Ishikawa (cell line): Measurements from ENCODE around the gene SOCS3.

Experiments
- CEBPB ChIP-seq: IDR thresholded peaks from 2 replicates; pipeline ENCODE4 v1.6.1; 2012
- CREB1 ChIP-seq: IDR thresholded peaks from 2 replicates; pipeline ENCODE4 v1.6.1; 2012; ENCODE audit warnings: low read depth
- EGR1 ChIP-seq: IDR thresholded peaks from 2 replicates; pipeline ENCODE4 v1.6.1; 2012
- EP300 ChIP-seq: IDR thresholded peaks from 2 replicates; pipeline ENCODE4 v1.6.1; 2012; ENCODE audit warnings: borderline replicate concordance
- FOXM1 ChIP-seq: IDR thresholded peaks from 2 replicates; pipeline ENCODE4 v1.6.1; 2012; ENCODE audit warnings: low read depth, borderline replicate concordance
- NFIC ChIP-seq: IDR thresholded peaks from 2 replicates; pipeline ENCODE4 v1.6.1; 2012
- RAD21 ChIP-seq: IDR thresholded peaks from 2 replicates; pipeline ENCODE4 v1.6.1; 2012; ENCODE audit warnings: low read depth
- TAF1 ChIP-seq: IDR thresholded peaks from 2 replicates; pipeline ENCODE4 v1.6.1; 2012; ENCODE audit warnings: low read depth, mild to moderate bottlenecking
- TCF12 ChIP-seq: IDR thresholded peaks from 2 replicates; pipeline ENCODE4 v1.6.1; 2012; ENCODE audit warnings: low read depth
- TEAD4 ChIP-seq: IDR thresholded peaks from 2 replicates; pipeline ENCODE4 v1.6.1; 2012
- USF1 ChIP-seq: IDR thresholded peaks from 2 replicates; pipeline ENCODE4 v1.6.1; 2012
- YY1 ChIP-seq: IDR thresholded peaks from 2 replicates; pipeline ENCODE4 v1.6.1; 2012; ENCODE audit warnings: low read depth
- ZBTB7A ChIP-seq: IDR thresholded peaks from 2 replicates; pipeline ENCODE4 v1.6.1; 2012; ENCODE audit warnings: low read depth
- TF ChIP-seq, protein P1 (sequence below): IDR thresholded peaks from 2 replicates; pipeline ENCODE4 v1.6.1; 2012; ENCODE audit warnings: low read depth, mild to moderate bottlenecking
- TF ChIP-seq, protein P2 (sequence below): IDR thresholded peaks from 2 replicates; pipeline ENCODE4 v1.6.1; 2012

The SOCS3 gene

DNA sequence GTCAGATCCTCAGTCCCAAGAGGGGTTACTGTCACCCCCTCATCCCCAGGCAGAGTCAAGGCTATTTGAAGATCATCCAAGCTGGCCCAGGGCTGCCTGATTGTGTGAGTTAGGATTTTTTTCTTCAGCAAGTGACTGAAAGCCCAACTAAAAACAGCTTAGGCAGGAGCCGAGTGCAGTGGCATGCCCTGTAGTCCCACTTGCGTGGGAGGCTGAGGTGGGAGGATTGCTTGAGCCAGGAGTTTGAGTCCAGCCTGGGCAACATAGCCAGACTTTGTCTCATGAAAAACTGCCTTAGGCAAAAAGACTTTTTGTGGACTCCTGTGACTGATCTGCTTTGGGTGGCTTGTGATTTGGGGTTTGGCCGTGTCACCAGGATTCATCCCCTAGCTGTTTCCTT lies 38.5 kb upstream of the SOCS3 start:
- TF ChIP-seq EP300: no peak

DNA sequence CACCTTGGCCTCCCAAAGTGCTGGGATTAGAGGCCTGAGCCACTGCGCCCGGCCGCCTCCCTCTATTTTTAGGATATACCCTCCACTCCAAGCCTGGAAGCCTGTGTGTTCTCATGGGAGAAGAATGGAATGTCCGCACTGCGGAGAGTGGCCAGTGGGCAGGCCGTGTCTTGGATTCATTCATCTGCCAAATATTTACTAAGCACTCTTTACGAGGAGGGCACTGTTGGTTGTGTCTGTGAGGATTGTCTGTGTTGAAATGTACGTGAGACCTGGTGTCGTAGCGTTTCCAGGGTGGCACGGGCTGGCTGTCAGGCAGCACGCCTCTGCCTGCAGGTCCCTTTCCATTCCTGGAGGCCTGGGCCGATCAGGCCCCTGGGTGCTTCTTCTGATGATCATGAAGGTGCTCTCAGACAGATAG lies 37.8 kb upstream of the SOCS3 start:
- TF ChIP-seq RAD21: no peak
- TF ChIP-seq, protein P1, sequence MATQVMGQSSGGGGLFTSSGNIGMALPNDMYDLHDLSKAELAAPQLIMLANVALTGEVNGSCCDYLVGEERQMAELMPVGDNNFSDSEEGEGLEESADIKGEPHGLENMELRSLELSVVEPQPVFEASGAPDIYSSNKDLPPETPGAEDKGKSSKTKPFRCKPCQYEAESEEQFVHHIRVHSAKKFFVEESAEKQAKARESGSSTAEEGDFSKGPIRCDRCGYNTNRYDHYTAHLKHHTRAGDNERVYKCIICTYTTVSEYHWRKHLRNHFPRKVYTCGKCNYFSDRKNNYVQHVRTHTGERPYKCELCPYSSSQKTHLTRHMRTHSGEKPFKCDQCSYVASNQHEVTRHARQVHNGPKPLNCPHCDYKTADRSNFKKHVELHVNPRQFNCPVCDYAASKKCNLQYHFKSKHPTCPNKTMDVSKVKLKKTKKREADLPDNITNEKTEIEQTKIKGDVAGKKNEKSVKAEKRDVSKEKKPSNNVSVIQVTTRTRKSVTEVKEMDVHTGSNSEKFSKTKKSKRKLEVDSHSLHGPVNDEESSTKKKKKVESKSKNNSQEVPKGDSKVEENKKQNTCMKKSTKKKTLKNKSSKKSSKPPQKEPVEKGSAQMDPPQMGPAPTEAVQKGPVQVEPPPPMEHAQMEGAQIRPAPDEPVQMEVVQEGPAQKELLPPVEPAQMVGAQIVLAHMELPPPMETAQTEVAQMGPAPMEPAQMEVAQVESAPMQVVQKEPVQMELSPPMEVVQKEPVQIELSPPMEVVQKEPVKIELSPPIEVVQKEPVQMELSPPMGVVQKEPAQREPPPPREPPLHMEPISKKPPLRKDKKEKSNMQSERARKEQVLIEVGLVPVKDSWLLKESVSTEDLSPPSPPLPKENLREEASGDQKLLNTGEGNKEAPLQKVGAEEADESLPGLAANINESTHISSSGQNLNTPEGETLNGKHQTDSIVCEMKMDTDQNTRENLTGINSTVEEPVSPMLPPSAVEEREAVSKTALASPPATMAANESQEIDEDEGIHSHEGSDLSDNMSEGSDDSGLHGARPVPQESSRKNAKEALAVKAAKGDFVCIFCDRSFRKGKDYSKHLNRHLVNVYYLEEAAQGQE: 0 out of 2 replicates have a peak, but pooled peaks have one; percentile 10

DNA sequence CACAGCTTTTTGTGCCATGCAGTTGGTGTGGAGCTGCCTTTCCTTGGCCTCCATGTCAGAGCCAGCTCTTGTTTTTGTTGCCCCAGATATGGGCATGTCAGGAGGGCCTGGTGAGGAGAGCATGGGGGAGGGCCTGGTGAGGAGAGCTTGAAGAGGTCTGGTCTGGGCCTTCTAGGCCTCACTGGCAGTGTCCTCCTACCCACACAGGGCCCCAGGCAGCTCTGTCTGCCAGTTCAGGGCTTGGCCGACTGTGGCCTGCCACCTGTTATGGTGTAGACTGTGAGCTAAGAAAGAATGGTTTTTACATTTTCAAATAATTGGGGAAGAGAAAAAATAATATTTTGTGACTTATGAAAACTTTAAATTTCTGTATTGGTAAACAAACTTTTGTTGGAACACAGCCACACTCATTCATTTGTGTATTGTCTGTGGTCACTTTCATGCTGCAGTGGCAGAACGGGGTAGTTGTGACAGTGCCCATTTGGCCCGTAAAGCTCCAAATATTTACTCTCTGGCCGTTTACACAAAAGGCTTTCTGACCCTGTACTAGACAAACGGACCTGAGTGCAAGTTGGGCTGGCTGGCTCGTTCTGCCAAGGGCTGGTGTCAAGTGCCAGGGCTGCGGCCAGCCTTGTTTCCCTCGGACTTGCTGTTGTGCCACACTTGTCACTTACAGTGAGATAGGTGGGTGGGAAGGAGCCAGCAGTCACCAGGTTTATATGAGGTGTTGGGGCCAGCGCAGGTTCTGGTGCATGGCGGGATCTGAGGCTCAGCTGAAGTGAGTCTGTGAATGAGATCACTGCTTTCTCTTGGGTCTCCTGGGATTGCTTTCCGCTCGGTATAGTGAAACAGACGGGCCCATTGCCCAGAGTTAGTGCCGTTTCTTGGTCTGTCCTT lies 36.8 kb upstream of the SOCS3 start:
- TF ChIP-seq TCF12: no peak
- no peak for TF ChIP-seq TAF1
- no peak for TF ChIP-seq CREB1
- no peak for TF ChIP-seq NFIC
- TF ChIP-seq FOXM1: no peak
- TF ChIP-seq, protein P1: no peak
- TF ChIP-seq USF1: no peak
- TF ChIP-seq CEBPB: no peak
- TF ChIP-seq ZBTB7A: no peak
- no peak for TF ChIP-seq EP300
- TF ChIP-seq, protein P2, sequence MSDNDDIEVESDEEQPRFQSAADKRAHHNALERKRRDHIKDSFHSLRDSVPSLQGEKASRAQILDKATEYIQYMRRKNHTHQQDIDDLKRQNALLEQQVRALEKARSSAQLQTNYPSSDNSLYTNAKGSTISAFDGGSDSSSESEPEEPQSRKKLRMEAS: no peak
- TF ChIP-seq YY1: no peak
- TF ChIP-seq TEAD4: no peak
- TF ChIP-seq RAD21: no peak
- TF ChIP-seq EGR1: no peak

DNA sequence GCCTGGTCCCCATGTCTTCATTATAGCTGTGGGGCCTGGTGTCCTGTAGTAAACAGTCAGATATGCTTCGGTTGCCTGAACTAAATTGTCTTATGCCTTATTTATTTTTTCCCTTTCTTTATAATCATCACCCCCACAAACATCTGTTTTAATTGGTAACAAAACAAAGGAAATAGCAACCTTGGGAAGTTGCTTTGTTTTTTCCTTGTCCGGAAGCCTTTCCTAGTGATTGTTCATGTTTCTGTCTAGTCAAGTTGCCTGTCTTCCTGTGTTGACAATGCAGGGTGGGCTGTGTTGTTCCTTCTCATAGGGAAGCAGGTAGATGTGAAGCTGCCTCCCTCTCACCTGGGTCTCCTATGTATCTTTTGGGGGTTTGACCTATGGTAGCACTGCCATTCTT lies 35.3 kb upstream of the SOCS3 start:
- TF ChIP-seq TEAD4 (no peak), EGR1 (no peak), TCF12 (no peak)

- TF ChIP-seq TCF12 (peak; percentile 76), EGR1 (no peak), CREB1 (no peak), ZBTB7A (no peak), YY1 (no peak), NFIC (peak; percentile 81), EP300 (peak; percentile 78; the same call in 1 of the 2 replicates), TAF1 (no peak), RAD21 (no peak), FOXM1 (no peak), TEAD4 (peak; percentile 85), CEBPB (peak; percentile 34; the same call in 1 of the 2 replicates)
- TF ChIP-seq, protein P2: peak; percentile 46; the same call in 1 of the 2 replicates
These were observed 34.3 kb upstream of the SOCS3 start for GRCh38 chr17:78394209-78394608.

GRCh38 chr17:78393575-78393974 lies 33.7 kb upstream of the SOCS3 start:
- TF ChIP-seq EP300: no peak
- TF ChIP-seq EGR1: no peak
- TF ChIP-seq, protein P2: no peak
- no peak for TF ChIP-seq CEBPB
- TF ChIP-seq ZBTB7A: no peak
- TF ChIP-seq CREB1: no peak
- TF ChIP-seq TAF1: no peak
- TF ChIP-seq NFIC: no peak
- TF ChIP-seq, protein P1: no peak
- TF ChIP-seq YY1: no peak
- no peak for TF ChIP-seq TEAD4
- TF ChIP-seq FOXM1: no peak
